Measurements from ENCODE around the gene GGT6. TPM values are rescaled to one million over a fixed set of nuclear protein-coding genes. Genes with fewer than 3 reads are reported as not detected.

Gene GGT6
- total RNA-seq, 2 experiments from 2014 or later = not detected

DNA sequence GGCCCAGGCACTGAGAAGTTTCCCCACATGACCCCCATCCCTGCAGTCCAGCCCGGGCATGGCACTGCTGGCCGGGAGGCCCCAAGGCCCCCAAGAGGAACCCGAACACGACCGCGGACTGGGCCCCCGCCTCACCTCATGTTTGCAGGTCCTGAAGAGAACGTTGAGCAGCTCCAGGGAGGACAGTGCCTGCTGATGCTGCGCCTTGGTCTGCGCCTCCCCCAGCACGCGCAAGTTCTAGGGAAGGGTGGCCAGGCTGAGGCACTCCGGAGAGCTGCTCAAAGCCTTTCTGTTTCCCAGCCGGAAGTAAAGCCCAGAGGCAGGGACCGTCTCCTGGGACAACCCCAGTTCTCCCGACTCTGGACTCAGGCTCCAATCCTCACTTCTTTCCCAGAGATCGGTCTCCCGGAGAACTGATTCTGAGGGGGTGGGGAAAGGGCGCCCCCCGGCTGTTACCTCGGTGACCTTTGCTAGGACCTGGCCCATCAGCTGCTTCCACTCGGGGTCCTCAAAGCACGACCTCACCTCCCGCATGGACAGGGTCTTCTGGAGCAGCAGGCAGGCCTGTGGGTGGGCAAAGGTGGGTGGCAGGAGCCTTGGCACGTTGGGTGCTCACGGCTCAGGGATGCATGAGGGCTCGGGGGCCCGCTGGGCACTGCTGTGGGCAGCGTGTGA is 18.9 kb downstream of the GGT6 start:
- Mint-ChIP-seq H3K36me3 (peaks cover 5% of the 10 kb centered on the region), H3K27ac (no peak overlapping the region), H3K4me1 (no peaks in the 10 kb centered on the region), H3K27me3 (no peaks in the 10 kb centered on the region), H3K4me3 (no peak overlapping the region), H3K9me3 (ENCODE audit: low read depth) (no peaks in the 10 kb centered on the region)
- ATAC-seq (no peak), DNase-seq (no peak)
- CTCF ChIA-PET = interaction anchor here (0.6 to 1.9 kb wide), 2 partner anchors 121 to 891 kb away, joined by 3 to 10 read pairs; no protein-coding TSS in a partner anchor

DNA sequence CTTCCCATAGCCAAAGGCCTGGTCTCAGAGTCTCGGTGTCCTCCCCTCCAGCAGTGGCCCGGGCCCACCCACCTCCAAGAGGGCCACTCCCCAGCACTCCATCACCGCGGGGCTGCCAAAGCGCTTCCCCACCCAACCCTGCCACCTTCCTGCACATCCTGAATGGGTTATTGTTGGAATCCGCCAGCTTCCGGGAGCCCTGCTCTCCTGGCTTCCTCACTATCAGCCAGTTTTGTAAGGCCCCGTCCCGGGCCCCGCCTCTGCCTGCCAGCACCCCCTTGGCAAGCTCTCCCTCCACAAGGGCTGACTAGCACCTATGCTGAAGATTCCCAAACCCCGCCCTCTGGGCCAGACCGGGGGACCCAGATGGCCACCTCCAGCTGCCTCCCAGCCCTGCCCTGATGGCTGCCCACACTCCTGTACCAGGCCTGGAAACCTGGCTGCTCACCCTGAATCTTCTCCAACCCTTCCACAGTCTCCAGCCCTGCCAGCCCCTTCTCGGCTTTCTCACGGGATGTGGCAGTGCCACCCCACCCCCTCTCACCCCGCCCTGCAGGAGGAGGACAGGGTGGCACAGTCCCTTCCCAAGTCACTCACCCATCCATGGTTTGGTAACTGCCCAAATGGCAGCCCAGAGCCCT is 19.6 kb downstream of the GGT6 start:
- CTCF ChIA-PET = no interaction called here
- Mint-ChIP-seq H3K4me3 (no peak overlapping the region), H3K4me1 (no peaks in the 10 kb centered on the region), H3K36me3 (peaks cover 5% of the 10 kb centered on the region), H3K27me3 (no peaks in the 10 kb centered on the region), H3K9me3 (ENCODE audit: low read depth) (no peaks in the 10 kb centered on the region), H3K27ac (no peak overlapping the region)
- DNase-seq = no peak
- ATAC-seq = no peak

DNA sequence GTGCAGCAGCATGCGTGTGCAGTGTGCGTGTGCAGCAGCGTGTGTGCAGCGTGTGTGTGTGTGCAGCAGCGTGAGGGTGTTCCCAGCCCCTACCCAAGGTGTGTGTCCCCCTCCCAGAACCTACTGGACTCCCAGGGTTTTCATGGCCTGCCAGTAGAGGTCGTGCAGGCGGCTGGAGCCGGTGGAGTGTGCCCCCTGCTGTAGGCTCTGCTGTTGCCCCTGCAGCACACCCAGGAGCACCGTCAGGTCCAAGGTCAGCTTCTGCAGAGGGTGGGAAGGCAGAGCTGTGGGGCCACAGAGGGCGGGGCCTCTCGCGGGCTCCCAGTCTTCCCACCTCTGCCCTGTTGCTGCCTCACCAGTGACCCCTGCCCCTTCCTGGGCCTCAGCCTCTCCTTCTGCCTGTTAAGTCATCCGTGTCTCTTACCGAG is 20.1 kb downstream of the GGT6 start:
- no peaks in the 10 kb centered on the region for H3K4me1 Mint-ChIP-seq
- no peaks in the 10 kb centered on the region for H3K9me3 Mint-ChIP-seq (ENCODE audit: low read depth)
- peaks cover 5% of the 10 kb centered on the region for H3K36me3 Mint-ChIP-seq
- no peak overlapping the region for H3K4me3 Mint-ChIP-seq
- H3K27ac Mint-ChIP-seq = no peak overlapping the region
- CTCF ChIA-PET = interaction anchor here (4.0 kb wide), 1 partner anchor 120 kb away, joined by 23 read pairs; no protein-coding TSS in a partner anchor
- H3K27me3 Mint-ChIP-seq = no peaks in the 10 kb centered on the region
- no peak for DNase-seq
- no peak for ATAC-seq

DNA sequence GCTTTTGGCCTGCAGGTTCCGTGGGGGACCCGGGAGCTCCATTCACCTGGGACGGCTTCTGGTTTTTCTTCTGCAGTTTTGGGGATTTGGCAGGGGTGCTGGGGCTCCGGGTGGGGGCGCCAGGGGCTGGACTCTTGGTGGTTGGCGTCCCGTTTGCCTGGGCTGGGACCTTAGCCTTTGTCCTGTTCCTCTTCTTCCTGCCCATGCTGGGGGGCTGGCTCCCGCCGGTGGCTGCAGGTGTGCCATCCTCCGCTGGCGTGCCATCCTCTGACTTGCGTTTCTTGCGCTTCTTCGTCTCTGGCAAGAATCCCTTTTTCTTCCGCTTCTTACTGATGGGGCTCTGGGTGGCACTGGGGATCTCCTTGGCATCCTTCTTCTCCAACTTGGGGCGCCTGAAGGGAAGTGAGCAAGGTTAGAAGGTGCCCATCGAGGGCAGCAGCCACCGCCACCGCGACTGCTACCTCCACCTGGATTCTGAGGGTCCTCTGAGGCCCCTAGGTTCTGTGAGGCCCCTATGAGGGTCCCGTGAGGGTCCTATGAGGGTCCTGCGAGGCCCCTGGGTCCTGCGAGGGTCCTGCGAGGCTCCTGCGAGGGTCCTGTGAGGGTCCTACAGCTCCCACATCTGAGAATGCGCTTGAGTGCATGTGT is 20.7 kb downstream of the GGT6 start:
- Mint-ChIP-seq H3K4me1 (no peaks in the 10 kb centered on the region), H3K4me3 (no peak overlapping the region), H3K27ac (no peak overlapping the region), H3K27me3 (no peaks in the 10 kb centered on the region), H3K9me3 (ENCODE audit: low read depth) (no peaks in the 10 kb centered on the region), H3K36me3 (peaks cover 5% of the 10 kb centered on the region)
- DNase-seq (no peak), ATAC-seq (no peak)
- CTCF ChIA-PET = interaction anchor here (4.0 kb wide), 1 partner anchor 119 kb away, joined by 23 read pairs; no protein-coding TSS in a partner anchor

DNA sequence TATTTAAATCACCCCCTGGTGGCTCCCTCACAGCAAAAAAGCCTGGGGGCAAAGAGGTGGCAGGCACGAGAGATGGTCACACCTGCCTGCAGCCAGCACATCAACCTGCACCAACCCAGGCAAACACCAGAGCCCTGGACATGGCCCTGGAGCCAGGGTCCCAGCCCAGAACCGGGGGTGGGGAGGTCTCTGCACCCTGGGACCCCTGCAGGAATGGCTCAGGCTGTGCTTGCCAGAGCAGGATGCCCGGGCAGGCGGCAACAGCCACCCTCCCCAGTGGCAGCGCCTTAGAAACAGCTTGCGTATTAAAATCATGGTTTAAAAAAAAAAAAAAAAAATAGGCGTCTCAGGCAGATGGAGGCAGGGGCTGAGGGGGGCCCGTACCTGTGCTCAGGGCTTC is 21.4 kb downstream of the GGT6 start:
- CTCF ChIA-PET = interaction anchor here (4.0 kb wide), 1 partner anchor 118 kb away, joined by 23 read pairs; no protein-coding TSS in a partner anchor
- Mint-ChIP-seq H3K36me3 (peaks cover 5% of the 10 kb centered on the region), H3K4me3 (no peak overlapping the region), H3K27ac (no peak overlapping the region), H3K4me1 (no peaks in the 10 kb centered on the region), H3K27me3 (no peaks in the 10 kb centered on the region), H3K9me3 (ENCODE audit: low read depth) (no peaks in the 10 kb centered on the region)
- ATAC-seq (no peak), DNase-seq (no peak)

DNA sequence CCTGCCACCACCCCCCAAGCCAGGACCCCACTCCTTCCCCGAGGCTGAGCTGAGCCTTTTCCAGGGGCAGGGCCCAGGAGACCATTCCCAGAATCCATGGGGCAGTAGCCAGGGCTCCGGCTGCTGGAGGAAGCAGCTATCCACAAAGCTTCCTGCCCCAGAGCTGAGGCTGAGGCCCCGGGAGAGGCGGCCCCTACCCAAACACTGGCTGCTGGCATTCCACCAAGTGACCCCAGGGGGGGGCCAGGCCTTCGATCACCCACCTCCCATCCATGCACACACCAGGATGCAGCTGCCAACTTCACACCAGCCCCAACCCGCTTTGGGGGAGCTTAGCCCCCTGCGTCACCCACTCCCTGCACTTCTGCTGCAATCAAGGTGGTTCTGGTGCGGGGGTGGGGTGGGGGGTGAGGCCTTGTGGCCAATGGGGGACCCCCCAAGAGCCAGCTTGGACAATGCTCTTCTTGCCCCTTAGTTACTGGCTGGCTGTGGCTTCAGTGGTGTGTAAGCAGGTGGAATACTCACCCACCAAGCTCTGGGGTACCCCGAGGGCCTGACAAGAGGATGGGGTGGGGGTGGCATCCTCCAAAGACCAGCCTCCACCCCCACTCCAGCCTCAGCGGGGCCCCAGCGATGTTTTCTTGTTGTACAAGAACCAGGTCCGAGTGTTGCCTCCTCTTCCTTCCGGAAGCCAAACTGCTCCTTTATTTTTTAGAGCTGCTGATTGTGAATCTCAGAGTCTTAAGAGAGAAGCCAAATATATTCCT is 22.0 kb downstream of the GGT6 start:
- DNase-seq (no peak), ATAC-seq (no peak)
- Mint-ChIP-seq H3K27ac (no peak overlapping the region), H3K9me3 (ENCODE audit: low read depth) (no peaks in the 10 kb centered on the region), H3K27me3 (no peaks in the 10 kb centered on the region), H3K4me3 (no peak overlapping the region), H3K36me3 (peaks cover 3% of the 10 kb centered on the region), H3K4me1 (peaks cover 5% of the 10 kb centered on the region)
- CTCF ChIA-PET = interaction anchor here (0.5 to 4.0 kb wide), 2 partner anchors 118 to 161 kb away, joined by 3 to 23 read pairs; no protein-coding TSS in a partner anchor

DNA sequence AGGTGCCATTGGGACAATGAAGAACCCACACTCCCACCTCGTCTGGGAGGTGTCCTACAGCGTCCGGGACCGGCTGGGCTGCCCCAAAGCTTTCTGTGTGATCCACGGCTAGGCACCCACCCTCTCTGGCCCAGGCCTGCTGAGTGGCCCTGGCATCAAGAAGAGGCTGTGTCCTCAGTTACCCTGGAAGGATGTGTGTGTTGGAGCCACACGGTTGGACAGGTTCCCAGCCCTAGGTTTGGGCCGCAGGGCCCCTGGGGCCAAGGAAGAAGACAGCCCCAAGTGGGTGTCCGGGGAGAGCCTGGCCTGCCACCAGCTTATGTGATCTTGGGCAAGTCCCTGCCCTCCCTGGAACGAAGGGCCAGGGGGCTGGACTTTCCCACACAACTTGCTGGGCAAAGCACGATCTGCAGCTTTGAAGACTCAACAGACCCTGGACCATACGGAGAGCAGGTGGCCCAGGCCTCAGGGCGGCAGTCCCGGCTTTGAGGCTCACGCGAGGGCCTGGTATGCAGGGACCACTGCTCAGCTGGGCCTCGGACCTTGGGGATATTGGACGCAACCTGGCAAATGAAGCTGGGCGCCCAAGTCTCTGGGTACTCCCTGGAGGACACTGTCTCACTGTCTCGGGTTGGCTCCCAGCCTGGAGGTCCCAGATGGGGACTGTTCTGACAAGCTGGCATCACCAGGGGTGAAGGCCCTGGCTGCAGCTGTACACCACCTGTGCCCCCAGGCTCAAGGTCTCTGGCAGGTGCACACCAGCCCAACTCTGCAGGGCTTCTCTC is 22.7 kb downstream of the GGT6 start:
- CTCF ChIA-PET = interaction anchor here (0.5 to 4.0 kb wide), 3 partner anchors 29 to 160 kb away, joined by 3 to 23 read pairs (median 3); no protein-coding TSS in a partner anchor
- Mint-ChIP-seq H3K36me3 (peaks cover 3% of the 10 kb centered on the region), H3K4me1 (peaks cover 6% of the 10 kb centered on the region), H3K4me3 (no peak overlapping the region), H3K27me3 (no peaks in the 10 kb centered on the region), H3K9me3 (ENCODE audit: low read depth) (no peaks in the 10 kb centered on the region), H3K27ac (no peak overlapping the region)
- DNase-seq (no peak), ATAC-seq (no peak)

DNA sequence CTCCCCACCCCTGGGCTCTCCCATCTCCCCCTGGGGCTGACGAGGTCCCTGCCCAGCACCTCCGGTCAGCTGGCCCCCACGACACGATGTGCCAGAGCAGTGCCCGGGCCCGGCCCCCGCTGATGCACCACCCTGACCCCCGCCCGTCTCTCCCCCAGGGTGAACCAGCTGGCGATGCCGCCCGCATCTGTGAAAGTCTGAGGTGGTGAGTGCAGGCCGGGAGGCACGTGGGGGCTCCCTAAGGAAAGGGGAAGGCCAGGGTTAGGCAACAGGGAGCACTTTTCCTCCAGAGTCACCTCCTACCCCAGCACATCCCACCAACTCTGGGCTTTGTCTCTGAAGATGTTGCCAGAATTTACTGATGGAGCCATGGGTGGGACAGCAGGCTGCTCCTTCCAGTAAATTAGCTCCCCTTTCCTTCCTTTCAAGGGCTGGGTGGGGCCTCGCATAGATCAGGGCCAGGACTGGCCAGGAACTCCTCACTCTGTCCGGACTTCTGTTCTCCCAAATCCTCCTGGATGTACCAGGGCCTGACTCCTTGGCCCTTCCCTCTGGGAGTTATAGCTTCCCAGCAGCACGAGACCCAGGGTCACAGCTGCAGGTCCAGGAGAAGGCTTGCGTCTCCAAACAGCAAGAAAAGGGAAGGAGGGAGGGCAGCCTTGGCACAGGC is 23.5 kb downstream of the GGT6 start:
- H3K4me1 Mint-ChIP-seq = peaks cover 6% of the 10 kb centered on the region
- H3K36me3 Mint-ChIP-seq = peaks cover 3% of the 10 kb centered on the region
- no peak overlapping the region for H3K4me3 Mint-ChIP-seq
- H3K27me3 Mint-ChIP-seq = peaks cover 2% of the 10 kb centered on the region
- no peak overlapping the region for H3K27ac Mint-ChIP-seq
- H3K9me3 Mint-ChIP-seq (ENCODE audit: low read depth) = no peaks in the 10 kb centered on the region
- ATAC-seq (no peak), DNase-seq (no peak)
- CTCF ChIA-PET = interaction anchor here (1.1 to 4.0 kb wide), 3 partner anchors 13 to 116 kb away, joined by 3 to 23 read pairs (median 3); no protein-coding TSS in a partner anchor

DNA sequence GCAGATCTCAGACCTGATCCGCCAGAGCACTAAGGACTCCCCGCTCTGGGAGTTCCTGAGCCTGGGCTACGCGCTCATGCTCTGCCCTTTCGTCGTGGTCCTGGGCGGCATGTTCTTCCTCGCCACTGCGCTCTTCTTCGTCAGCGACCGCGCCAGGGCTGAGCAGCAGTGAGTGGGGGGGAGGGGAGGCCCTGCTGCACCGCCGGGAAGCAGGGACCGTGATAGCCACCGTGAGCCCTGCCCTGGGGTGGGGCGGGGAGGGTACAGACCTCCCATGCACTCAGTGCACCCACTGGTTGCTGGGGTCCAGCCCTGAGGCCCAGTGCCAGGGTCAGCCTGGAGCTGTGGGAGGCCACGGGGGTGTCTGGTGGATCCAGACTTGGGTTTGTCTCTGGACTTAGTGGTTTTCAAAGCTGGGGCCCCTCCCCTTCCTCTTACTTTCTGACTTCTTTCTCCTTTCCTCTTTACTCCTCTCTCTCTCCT is 24.1 kb downstream of the GGT6 start:
- CTCF ChIA-PET = interaction anchor here (1.1 to 4.0 kb wide), 3 partner anchors 13 to 116 kb away, joined by 3 to 23 read pairs (median 3); no protein-coding TSS in a partner anchor
- no peak for ATAC-seq
- no peak overlapping the region for H3K27ac Mint-ChIP-seq
- H3K36me3 Mint-ChIP-seq = peaks cover 3% of the 10 kb centered on the region
- H3K27me3 Mint-ChIP-seq = peaks cover 2% of the 10 kb centered on the region
- no peak overlapping the region for H3K4me3 Mint-ChIP-seq
- H3K4me1 Mint-ChIP-seq = peaks cover 6% of the 10 kb centered on the region
- no peak for DNase-seq
- no peaks in the 10 kb centered on the region for H3K9me3 Mint-ChIP-seq (ENCODE audit: low read depth)

DNA sequence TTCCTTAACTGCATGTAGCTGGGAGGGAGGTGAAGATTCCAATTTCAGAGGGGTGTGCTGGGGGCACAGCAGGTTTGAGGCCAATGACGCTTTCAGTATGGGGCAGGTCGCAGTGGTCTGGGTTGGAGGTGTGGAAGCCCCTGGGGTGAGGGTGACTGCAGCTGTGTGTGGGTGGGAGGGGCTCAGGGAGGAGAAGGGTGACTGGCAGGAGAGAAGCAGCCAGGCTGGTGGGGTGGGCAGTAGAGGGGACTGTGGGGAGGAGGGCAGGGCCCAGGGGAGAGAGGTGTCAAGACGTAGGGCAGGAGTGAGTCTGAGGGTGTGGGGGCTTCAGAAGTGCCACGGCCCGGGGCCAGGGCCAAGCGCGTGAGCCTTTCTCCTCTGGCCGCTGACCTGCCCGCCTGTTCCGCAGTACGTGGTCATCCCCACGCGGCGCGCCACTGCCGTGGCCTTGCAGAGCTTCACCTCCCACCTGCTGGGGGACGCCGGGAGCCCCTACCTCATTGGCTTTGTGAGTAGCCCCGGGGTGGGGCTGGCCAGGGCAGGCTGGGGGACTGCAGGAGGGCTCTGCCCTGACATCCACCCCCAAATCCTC is 24.6 kb downstream of the GGT6 start:
- H3K27me3 Mint-ChIP-seq = peaks cover 2% of the 10 kb centered on the region
- no peaks in the 10 kb centered on the region for H3K9me3 Mint-ChIP-seq (ENCODE audit: low read depth)
- no peak overlapping the region for H3K27ac Mint-ChIP-seq
- CTCF ChIA-PET = no interaction called here
- H3K4me1 Mint-ChIP-seq = peaks cover 6% of the 10 kb centered on the region
- H3K4me3 Mint-ChIP-seq = no peak overlapping the region
- peaks cover 3% of the 10 kb centered on the region for H3K36me3 Mint-ChIP-seq
- DNase-seq (no peak), ATAC-seq (no peak)

DNA sequence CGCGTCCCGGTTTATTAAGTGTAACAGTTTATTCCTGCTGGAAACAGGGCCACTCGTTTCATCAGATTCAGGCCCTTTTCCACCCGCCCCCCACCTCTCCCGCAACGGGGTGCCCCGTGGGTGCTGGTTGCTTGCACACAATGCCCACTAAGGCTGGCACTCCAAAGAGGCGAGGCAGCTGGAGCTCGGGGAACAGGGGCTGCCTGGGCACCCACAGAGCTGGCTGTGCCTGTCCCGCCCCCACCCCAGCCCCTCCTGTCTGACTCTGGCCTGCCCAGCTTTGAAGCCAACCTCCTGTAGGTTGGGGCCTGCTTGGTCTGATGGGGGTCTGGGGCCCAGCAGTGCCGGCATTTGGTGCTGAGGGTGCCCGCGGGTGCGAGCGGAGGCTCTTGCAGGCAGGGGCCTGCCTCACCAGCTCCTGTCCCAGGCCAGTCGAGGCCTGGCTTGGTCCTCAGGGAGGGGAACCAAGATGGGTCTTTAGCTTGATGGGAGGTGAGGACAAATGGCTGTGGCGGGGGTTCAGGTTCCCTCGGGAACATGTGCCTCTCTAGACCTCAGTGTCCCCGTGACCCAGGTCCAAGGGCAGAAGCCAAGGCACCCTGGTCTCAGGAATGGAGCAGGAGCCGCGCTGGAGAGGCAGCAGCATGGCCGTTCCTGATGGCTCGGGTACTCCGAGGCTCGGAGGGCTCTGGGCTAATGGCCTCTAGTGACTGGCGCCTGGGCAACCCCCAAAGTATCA is 25.3 kb downstream of the GGT6 start:
- ATAC-seq (no peak), DNase-seq (no peak)
- no peak overlapping the region for H3K27ac Mint-ChIP-seq
- H3K4me1 Mint-ChIP-seq = peaks cover 6% of the 10 kb centered on the region
- H3K36me3 Mint-ChIP-seq = peaks cover 3% of the 10 kb centered on the region
- CTCF ChIA-PET = no interaction called here
- no peak overlapping the region for H3K4me3 Mint-ChIP-seq
- H3K9me3 Mint-ChIP-seq (ENCODE audit: low read depth) = no peaks in the 10 kb centered on the region
- H3K27me3 Mint-ChIP-seq = peaks cover 2% of the 10 kb centered on the region

Data from activated CD8-positive, alpha-beta memory T cell treated with anti-CD3 and anti-CD28 coated beads, Interleukin-2, amount 10 ng/mL, durations not matched to agents 7 days and 5 days (primary cell).